ENCODE results near the gene EIF4G3.

- no peak for TF ChIP-seq CTCF (IDR thresholded peaks at IDR 0.05)
- no peak for TF ChIP-seq POLR2AphosphoS5 (IDR thresholded peaks at IDR 0.05)
- TF ChIP-seq EP300 (IDR thresholded peaks at IDR 0.05; ENCODE audit: low read depth): no peak
Observed at GRCh38 chr1:21123287-21123948, 53.3 kb downstream of the EIF4G3 start.

All from transverse colon (tissue), 4 donors.